Thyroid gland (tissue), 4 donors: ENCODE measurements around the gene EFCAB12.

Experiments
- CTCF ChIP-seq, 6 experiments: fragments of 200-600 bp in 3 of 6; fragments of 450-650 bp in 3 of 6; sonication (generic) in 3 of 6; IDR thresholded peaks; one replicate each; pipeline ENCODE4 v1.5.1; 2016 to 2019; ENCODE audit warnings: antibody characterized with exemption in 6 of 6, mild to moderate bottlenecking in 2 of 6, inconsistent platforms in 1 of 6, moderate library complexity in 1 of 6
- POLR2A ChIP-seq, 2 donors: fragments of 450-650 bp; IDR thresholded peaks; one replicate each; pipeline ENCODE4 v1.6.1; 2017; ENCODE audit warnings: antibody characterized with exemption in 2 of 2, mild to moderate bottlenecking in 2 of 2, moderate library complexity in 1 of 2

GRCh38 chr3:129375099-129375498 is 53.3 kb downstream of the EFCAB12 start:
- TF ChIP-seq POLR2A (IDR thresholded peaks at IDR 0.05) (no peak), CTCF (IDR thresholded peaks at IDR 0.05) (no peak)
